GM23248 (cell line): Measurements from ENCODE around the gene FCGBP. TPM values are rescaled to one million over a fixed set of nuclear protein-coding genes. Genes with fewer than 3 reads are reported as not detected.
"Not testable (repeated sequence)": the region's sequence is repeated elsewhere in the genome, so short reads cannot be mapped to it uniquely, and the experiment has no call there.

ENCODE experiments used
- DNase-seq: peaks from one replicate; pipeline ENCODE4 v3.0.0-alpha.2; 2015
- H2AFZ ChIP-seq: fragments of 200-600 bp; sonication (generic); 2 replicates; pipeline ENCODE4 v1.6.1; 2016; ENCODE audit warnings: antibody characterized with exemption
- H3F3A ChIP-seq: fragments of 200-600 bp; sonication (generic); 2 replicates; pipeline ENCODE4 v1.6.1; 2016; ENCODE audit warnings: mild to moderate bottlenecking, antibody characterized with exemption, mixed run types; ENCODE audit not compliant: insufficient read depth
- H3K27ac ChIP-seq: fragments of 200-600 bp; sonication (generic); 2 replicates; pipeline ENCODE4 v1.5.1; 2016; ENCODE audit warnings: mild to moderate bottlenecking
- H3K27me3 ChIP-seq: fragments of 200-600 bp; sonication (generic); replicated peaks from 2 replicates; pipeline ENCODE4 v1.6.1; 2016; ENCODE audit warnings: mild to moderate bottlenecking; ENCODE audit not compliant: insufficient read depth
- H3K36me3 ChIP-seq: fragments of 200-600 bp; sonication (generic); 2 replicates; pipeline ENCODE4 v1.6.1; 2016; ENCODE audit warnings: low read depth, mild to moderate bottlenecking
- H3K4me1 ChIP-seq: fragments of 200-600 bp; sonication (generic); 2 replicates; pipeline ENCODE4 v1.6.1; 2016; ENCODE audit warnings: mild to moderate bottlenecking; ENCODE audit not compliant: insufficient read depth
- H3K4me2 ChIP-seq: fragments of 200-600 bp; sonication (generic); one replicate; pipeline ENCODE4 v1.6.1; 2016; ENCODE audit warnings: mild to moderate bottlenecking; ENCODE audit not compliant: unreplicated experiment
- H3K4me3 ChIP-seq: fragments of 200-600 bp; sonication (generic); 2 replicates; pipeline ENCODE4 v1.5.1; 2016; ENCODE audit warnings: mild to moderate bottlenecking
- H3K79me2 ChIP-seq: fragments of 200-600 bp; sonication (generic); 2 replicates; pipeline ENCODE4 v1.6.1; 2016; ENCODE audit warnings: mild to moderate bottlenecking; ENCODE audit not compliant: insufficient read depth
- H3K9ac ChIP-seq: fragments of 200-600 bp; sonication (generic); 2 replicates; pipeline ENCODE4 v1.6.1; 2016; ENCODE audit warnings: mild to moderate bottlenecking
- H3K9me2 ChIP-seq: fragments of 200-600 bp; sonication (generic); 2 replicates; pipeline ENCODE4 v1.6.1; 2016; ENCODE audit warnings: mixed run types, mild to moderate bottlenecking, moderate library complexity; ENCODE audit not compliant: insufficient read depth
- H3K9me3 ChIP-seq: fragments of 200-600 bp; sonication (generic); one replicate; pipeline ENCODE4 v1.6.1; 2017; ENCODE audit warnings: low read depth
- H4K20me1 ChIP-seq: fragments of 200-600 bp; sonication (generic); 2 replicates; pipeline ENCODE4 v1.6.0; 2016; ENCODE audit not compliant: insufficient read depth
- EZH2 ChIP-seq: fragments of 200-600 bp; sonication (generic); IDR thresholded peaks from 2 replicates; pipeline ENCODE4 v1.6.1; 2018; ENCODE audit warnings: antibody characterized with exemption, mild to moderate bottlenecking; ENCODE audit not compliant: insufficient read depth, poor library complexity, severe bottlenecking
- EZH2phosphoT487 ChIP-seq: fragments of 200-600 bp; sonication (generic); IDR thresholded peaks from 2 replicates; pipeline ENCODE4 v1.6.1; 2018; ENCODE audit warnings: antibody characterized with exemption, moderate library complexity, mild to moderate bottlenecking, low read depth; ENCODE audit not compliant: insufficient read depth
- WGBS, 2 experiments: methylation state at CpG; one replicate each; pipeline ENCODE4 v1.1.6; 2015 to 2017; ENCODE audit warnings: low lambda C conversion rate in 2 of 2, low coverage in 1 of 2; ENCODE audit errors: missing lambda C conversion rate in 2 of 2; 5-methylcytosine and 5-hydroxymethylcytosine counted together
- in situ Hi-C: fragments of 300-500 bp; cut with MboI; formaldehyde crosslinking; loops from 2 replicates; pipeline ENCODE4 v1.15.0; 2020
- polyA plus RNA-seq: library from polyadenylated mRNA; unstranded; fragments of >200 nt; fragmentation: Nextera tagmentation; extraction: Ambion mirVana; gene quantifications from 2 replicates; pipeline ENCODE4 v1.2.1, GENCODE V29; 2016
- total RNA-seq: library from RNA; depleted of rRNA; stranded (reverse); fragments of >200 nt; shearing (Covaris generic); gene quantifications from 2 replicates; pipeline ENCODE4 v1.2.3, GENCODE V29; 2014

The FCGBP gene
- total and polyA plus RNA-seq, 2 experiments from 2014 or later, result not detected

DNA sequence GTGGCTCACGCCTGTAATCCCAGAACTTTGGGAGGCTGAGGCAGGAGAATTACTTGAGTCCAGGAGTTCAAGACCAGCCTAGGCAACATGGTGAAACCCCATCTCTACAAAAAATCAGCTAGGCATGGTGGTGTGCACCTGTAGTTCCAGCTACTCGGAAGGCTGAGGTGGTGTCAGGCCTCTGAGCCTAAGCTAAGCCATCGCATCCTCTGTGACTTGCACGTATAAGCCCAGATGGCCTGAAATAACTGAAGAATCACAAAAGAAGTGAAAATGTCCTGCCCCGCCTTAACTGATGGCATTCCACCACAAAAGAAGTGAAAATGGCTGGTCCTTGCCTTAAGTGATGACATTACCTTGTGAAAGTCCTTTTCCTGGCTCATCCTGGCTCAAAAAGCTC, 23.5 kb upstream of the FCGBP start:
- H3F3A ChIP-seq, H4K20me1 ChIP-seq, H3K4me3 ChIP-seq, H3K36me3 ChIP-seq, H3K9me2 ChIP-seq, H3K9ac ChIP-seq, in situ Hi-C loops, H3K4me2 ChIP-seq, DNase-seq, H3K9me3 ChIP-seq, H3K79me2 ChIP-seq, H3K4me1 ChIP-seq, H3K27ac ChIP-seq, H3K27me3 ChIP-seq, H2AFZ ChIP-seq: not testable (repeated sequence)
- WGBS, 2 experiments, result 67 to 69% methylated on average over 5 of the region's 5 CpGs

DNA sequence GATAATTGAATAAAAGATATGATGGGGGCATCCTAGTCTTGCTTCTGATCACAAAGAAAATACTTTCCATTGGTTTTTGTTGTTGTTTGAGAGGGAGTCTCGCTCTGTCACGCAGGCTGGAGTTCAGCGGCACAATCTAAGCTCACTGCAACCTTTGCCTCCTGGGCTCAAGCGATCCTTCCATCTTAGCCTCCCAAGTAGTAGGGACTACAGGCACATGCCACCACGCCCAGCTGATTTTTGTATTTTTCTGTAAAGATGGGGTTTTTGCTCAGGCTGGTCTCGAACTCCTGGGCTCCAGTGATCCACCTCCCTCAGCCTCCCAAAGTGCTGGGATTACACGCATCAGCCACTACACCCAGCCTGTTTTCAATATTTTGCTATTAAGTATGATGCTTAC, 19.5 kb upstream of the FCGBP start:
- H3K79me2 ChIP-seq, result no peaks in the 10 kb centered on the region
- no peaks in the 10 kb centered on the region for H3K9me3 ChIP-seq
- H3K9me2 ChIP-seq, result no peaks in the 10 kb centered on the region
- no peak overlapping the region for H3K9ac ChIP-seq
- H3F3A ChIP-seq, result no peaks in the 10 kb centered on the region
- H3K4me3 ChIP-seq, result no peak overlapping the region
- H3K4me1 ChIP-seq, result peaks cover 6% of the 10 kb centered on the region; the same call in 1 of the 2 replicates
- no peak overlapping the region for H3K4me2 ChIP-seq
- H2AFZ ChIP-seq, result no peak overlapping the region
- 62 to 66% methylated on average over 7 of the region's 7 CpGs for WGBS, 2 experiments
- no peak for TF ChIP-seq EZH2
- TF ChIP-seq EZH2phosphoT487, result no peak
- no peak for DNase-seq
- H3K27ac ChIP-seq, result no peak overlapping the region
- no peaks in the 10 kb centered on the region for H3K36me3 ChIP-seq
- no peaks in the 10 kb centered on the region for H3K27me3 ChIP-seq
- in situ Hi-C loops, result no loop called here
- H4K20me1 ChIP-seq, result no peaks in the 10 kb centered on the region

DNA sequence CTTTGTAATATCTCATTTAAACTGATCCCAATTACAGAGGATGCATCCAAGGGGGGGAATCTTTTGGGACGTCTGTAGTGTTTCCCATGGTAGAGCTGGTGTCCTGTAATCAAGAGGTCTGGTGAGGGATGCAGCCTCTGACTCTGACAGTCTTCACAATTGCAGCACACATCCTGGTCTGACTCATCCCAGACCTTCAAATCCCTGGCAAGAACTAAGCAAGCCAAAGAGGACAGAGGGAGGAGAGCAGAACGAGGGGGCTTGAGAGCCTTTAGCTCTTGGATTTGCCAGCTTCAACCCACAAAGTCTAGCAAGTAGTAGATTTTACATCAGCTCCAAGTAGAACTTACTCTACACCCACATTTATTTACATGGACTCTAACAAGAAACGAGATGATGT, 17.3 kb upstream of the FCGBP start:
- Histone ChIP-seq H3K9ac (no peak overlapping the region), H3K4me3 (no peak overlapping the region), H3K36me3 (no peaks in the 10 kb centered on the region), H3F3A (peaks cover 3% of the 10 kb centered on the region; the same call in 1 of the 2 replicates), H3K79me2 (no peaks in the 10 kb centered on the region), H3K9me3 (no peaks in the 10 kb centered on the region), H3K4me2 (no peak overlapping the region), H3K9me2 (no peaks in the 10 kb centered on the region), H3K27ac (no peak overlapping the region), H3K4me1 (peaks cover 6% of the 10 kb centered on the region; the same call in 1 of the 2 replicates), H2AFZ (no peak overlapping the region), H3K27me3 (no peaks in the 10 kb centered on the region), H4K20me1 (no peaks in the 10 kb centered on the region)
- 45 to 54% methylated on average over 3 of the region's 3 CpGs for WGBS, 2 experiments
- TF ChIP-seq EZH2, result no peak
- no peak for TF ChIP-seq EZH2phosphoT487
- in situ Hi-C loops, result no loop called here
- peak; percentile 68 for DNase-seq

DNA sequence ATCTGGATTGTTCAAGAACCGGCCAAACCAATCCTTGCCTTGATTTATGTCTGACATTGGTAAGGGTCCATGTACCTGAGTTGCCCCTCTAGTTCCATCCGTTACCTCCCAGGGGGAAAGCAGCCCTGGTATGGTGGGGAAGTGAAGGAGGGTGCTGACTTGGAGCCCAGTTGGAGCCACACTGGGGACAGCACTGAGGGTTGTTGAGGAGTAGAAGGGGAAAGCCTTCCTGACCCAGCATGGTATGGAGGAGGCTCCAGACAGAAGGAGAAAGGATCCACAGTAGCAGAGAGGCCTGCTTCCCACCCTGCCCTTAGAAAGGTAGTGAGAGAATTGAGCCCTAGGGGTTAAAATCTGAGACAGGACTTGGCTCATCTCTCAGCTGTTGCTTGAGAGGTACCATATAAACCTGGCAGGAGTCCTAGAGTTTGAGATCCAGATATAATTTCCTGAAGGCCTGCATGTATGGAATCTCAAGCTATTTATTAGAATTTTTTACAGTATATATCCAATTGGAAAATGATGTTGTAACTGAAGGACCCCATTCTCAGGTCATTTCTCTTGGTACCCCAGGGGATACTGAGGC, 16.7 kb upstream of the FCGBP start:
- in situ Hi-C loops, result no loop called here
- Histone ChIP-seq H2AFZ (no peak overlapping the region), H3K9me2 (no peaks in the 10 kb centered on the region), H3K36me3 (no peaks in the 10 kb centered on the region), H3K9me3 (no peaks in the 10 kb centered on the region), H3K9ac (no peak overlapping the region), H3K4me3 (no peak overlapping the region), H4K20me1 (no peaks in the 10 kb centered on the region), H3K4me2 (no peak overlapping the region), H3K79me2 (no peaks in the 10 kb centered on the region), H3K4me1 (peaks cover 6% of the 10 kb centered on the region; the same call in 1 of the 2 replicates), H3K27ac (no peak overlapping the region), H3K27me3 (no peaks in the 10 kb centered on the region), H3F3A (peaks cover 6% of the 10 kb centered on the region; the same call in 1 of the 2 replicates)
- no peak for DNase-seq
- WGBS, 2 experiments, result 63 to 66% methylated on average over 2 of the region's 2 CpGs
- TF ChIP-seq EZH2phosphoT487, result no peak
- TF ChIP-seq EZH2, result no peak
